ENCODE data around the gene GATAD2B.
A peak's percentile ranks its signal among the peaks of the same experiment; 100 is the strongest.
"Not testable (repeated sequence)": the region's sequence is repeated elsewhere in the genome, so short reads cannot be mapped to it uniquely, and the experiment has no call there.

GATAD2B gene

DNA sequence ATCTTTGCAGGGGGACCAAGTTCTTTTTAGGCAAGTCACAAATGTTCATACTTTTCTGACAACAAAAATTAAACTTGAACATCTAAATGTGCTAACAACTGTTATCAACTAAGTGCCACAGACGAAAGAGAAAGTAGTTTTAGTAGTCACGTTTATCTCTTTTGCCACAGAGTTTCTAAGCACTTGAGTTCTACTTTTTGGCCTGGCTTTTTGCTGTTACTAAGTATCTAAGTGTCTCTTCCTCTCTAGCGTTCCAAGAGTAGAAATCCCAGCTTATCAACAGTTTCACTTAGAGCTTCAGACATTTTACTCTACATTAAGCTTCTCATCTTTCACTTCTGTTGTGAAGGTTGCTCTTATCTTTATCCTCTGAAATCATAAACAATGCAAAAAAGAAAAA is 34.2 kb downstream of the GATAD2B start:
- no peak for DNase-seq (ENCODE audit: low spot score)

- no peak for DNase-seq (ENCODE audit: low spot score)
Observed at GRCh38 chr1:153886127-153886526, 36.6 kb downstream of the GATAD2B start.

GRCh38 chr1:153883223-153883622 is 39.5 kb downstream of the GATAD2B start:
- DNase-seq (ENCODE audit: low spot score): no peak

DNA sequence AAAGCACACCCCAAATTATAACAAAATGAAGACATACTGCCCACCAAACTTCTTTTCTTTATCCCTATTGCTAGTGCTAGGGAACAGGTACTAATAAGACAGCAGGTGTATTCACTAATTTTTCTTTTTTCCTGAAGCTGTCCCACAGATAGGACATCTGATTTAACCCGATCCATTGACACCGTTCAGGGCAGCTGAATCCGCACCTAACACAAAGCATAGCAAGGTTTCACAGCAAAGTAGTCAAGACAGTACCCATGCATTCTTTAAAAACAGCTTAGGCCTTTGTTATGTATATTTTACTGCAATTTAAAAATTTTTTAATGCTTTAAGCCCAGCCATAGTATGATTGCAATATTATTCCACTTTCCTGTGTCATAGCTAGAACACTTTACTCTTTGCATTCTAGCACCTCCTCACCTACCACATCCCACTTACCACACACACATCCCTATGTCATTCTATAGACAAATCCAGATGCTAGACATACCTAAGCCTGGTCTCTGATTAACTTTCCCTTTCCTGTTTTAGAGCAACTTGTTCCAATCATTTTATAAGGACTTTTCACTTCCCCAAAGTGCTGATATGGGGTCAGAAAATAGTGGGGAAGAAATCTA is 40.4 kb downstream of the GATAD2B start:
- no peak for DNase-seq (ENCODE audit: low spot score)

DNA sequence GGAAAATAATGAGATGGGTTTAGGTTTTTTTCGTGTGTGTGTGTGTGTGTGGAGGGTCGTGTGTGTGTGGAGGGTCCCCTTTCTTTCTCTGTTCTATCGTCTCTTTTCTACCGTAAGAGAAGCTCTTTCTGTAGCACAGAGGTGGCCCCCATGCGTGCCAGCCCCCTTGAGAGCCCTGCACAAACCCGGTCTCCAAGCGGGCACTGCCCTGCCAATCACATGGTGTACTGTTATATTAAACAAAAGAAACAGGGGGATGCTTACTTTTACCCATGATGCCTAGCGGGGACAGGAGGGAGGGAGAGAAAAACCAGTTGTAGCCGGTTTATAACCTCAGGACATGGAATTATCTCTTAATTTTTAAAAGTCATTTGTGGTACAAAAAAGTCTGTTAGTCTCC is 41.0 kb downstream of the GATAD2B start:
- peak; percentile 76 for DNase-seq (ENCODE audit: low spot score)

DNA sequence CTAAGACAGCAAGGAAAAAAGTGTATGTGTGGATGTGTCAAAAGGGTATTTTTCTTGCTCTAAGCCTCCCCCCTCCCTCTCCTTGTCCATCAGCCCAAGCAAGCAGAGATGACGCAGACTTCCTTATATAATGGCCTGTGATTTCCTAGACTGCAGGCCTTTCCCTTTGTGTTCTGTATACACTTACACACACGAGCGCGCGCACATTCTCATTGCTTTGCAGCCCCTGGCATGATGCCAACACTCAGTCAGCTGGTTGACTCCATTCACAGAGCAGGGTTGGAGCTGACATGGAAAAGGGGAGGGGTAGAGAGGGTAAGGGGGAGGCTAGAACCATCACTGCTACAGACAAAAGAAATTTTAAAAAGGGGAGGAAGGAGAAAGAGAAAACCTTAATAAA is 41.8 kb downstream of the GATAD2B start:
- DNase-seq (ENCODE audit: low spot score): peak; percentile 93

DNA sequence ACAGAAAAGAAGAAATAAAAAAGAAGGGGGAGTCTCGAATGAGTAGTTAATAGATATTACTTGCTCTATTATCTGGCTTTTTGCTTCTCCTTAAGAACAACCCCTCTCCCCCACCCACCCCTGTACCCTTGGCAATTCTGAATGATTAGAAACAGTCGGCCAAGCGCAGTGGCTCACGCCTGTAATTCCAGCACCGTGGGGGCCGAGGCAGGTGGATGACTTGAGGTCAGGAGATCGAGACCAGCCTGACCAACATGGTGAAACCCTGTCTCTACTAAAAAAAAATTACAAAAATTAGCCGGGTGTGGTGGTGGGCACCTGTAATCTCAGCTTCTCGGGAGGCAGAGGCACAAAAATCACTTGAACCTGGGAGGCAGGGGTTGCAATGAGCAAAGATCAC is 42.7 kb downstream of the GATAD2B start:
- DNase-seq (ENCODE audit: low spot score): no peak

GRCh38 chr1:153877112-153877511 is 45.7 kb downstream of the GATAD2B start:
- DNase-seq (ENCODE audit: low spot score): no peak

DNA sequence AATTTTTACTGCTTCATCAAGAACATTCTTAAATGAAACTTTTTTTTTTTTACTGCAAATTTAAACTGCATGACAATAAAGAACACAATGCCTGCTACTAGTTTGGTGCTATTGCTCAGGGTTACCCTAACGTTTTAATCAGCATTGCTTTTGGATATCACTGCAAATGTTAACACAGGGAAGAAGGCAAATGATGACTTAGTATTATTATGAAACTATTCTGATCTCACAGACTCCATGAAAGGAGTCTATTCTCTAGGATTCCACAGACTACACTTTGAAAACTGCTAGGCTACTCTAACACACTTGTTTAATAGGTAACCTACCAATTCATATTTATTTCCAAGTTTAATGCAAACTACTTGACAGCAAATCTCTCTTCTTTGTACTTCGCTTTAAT is 49.8 kb downstream of the GATAD2B start:
- DNase-seq (ENCODE audit: low spot score): peak; percentile 45

DNA sequence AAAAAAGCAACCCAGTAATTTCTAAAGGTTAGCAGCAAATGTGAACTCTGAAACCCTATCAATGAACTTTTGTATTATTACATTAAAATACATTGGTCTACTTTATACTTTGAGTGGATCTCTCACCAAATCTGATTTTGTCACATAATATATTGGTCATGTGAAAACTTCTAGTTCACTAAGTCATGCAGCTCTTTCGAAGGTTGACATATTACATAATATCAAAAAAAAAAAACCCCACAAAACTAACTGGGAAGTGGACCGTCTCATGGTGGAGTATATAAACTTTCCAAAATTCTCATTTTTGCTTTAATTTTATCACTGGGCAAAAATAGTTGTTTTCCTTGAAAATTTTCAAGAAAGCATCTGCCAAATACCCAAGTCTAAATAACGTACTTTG is 50.4 kb downstream of the GATAD2B start:
- DNase-seq (ENCODE audit: low spot score): no peak

- DNase-seq (ENCODE audit: low spot score): no peak
Observed at GRCh38 chr1:153869486-153869885, 53.3 kb downstream of the GATAD2B start.

GRCh38 chr1:153866045-153866850 is 56.5 kb downstream of the GATAD2B start:
- no peak for DNase-seq (ENCODE audit: low spot score)

GRCh38 chr1:153860285-153860684 is 62.5 kb downstream of the GATAD2B start:
- DNase-seq (ENCODE audit: low spot score): no peak

DNA sequence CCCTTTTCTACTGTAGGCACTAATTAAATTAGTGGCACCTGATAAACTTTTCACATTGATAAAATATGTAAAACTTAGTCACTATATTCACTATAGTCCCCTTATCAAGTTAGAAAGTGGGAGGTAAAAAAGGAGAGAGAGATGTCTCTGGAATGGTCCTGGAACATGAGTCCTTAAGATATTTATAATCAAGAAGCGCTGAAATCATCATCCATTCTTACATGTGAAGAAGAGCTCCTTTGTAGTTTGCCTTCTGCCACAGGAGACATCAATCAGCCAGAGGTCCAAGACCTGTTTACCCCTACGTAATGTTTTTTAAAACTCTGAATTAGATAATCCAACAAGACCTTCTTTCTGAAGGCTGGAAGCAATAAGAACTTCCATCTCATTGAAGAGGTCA is 65.3 kb downstream of the GATAD2B start:
- DNase-seq (ENCODE audit: low spot score): no peak

DNA sequence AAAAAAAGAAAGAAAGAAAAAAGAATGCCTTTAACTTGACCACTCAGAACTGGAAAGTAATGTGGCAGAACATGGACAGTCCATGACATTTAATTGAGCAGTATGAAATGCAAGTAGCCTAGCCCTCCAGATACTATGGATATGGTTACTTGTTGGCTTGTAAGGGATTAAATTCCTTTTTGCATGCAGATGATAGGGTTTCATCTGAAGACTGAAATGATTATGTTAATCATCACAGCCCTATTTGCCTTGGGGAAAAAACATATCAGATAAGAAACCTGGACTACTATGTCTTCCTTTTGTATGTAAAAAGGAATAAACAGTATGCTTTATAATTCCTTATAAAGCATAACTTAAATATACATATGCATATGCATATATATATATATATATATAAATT is 66.0 kb downstream of the GATAD2B start:
- DNase-seq (ENCODE audit: low spot score): no peak

DNA sequence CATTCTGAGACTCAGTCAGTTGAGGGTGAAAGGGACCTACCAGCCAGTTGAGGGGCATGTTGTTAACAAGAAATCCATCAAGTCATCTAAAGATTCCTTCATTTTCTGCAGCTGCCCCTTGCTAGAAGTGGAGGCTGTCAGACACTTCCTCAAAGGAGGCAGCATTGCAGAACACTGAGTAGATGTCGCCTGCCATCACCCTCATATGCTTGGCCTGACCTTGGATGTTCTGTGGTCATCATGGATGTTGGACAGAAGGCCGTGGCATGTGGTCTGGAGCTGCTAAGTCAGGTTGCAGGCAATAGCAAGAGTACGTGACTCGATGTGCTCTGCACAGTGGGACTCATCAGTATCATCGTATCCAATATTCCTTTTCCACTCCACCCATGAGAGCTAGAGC is 70.6 kb downstream of the GATAD2B start:
- no peak for DNase-seq (ENCODE audit: low spot score)

- DNase-seq (ENCODE audit: low spot score): no peak
Observed at GRCh38 chr1:153849487-153850185, 73.1 kb downstream of the GATAD2B start.

DNA sequence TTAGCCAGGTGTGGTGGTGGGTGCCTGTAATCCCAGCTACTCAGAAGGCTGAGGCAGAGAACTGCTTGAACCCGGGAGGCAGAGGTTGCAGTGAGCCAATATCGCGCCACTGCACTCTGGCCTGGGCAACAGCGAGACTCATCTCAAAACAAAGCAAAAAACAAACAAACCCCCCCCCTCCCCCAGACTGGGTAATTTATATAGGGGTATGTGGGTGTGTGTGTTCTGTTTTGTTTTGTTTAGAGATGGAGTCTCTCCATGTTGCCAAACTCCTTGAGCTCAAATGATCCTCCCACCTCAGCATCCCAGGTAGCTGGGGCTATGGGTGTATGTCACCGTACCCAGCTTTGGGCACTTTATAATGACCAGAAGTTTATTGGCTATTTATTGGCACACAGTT is 74.0 kb downstream of the GATAD2B start:
- no peak for DNase-seq (ENCODE audit: low spot score)

DNA sequence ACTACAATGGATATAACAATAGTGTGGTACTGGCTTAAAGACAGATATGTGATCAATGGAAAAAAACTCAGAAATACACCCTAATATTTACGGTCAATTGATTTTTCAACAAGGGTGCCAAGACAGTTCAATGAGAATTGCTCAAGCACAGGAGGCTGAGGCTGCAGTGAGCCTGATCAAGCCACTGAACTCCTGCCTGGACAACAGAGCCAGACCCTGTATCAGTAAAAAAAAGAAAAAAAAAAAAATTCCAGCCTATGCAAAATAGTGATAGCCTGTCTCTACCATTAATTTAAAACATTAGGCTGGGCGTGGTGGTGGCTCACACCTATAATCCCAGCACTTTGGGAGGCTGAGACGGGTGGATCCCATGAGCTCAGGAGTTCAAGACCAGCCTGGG is 77.6 kb downstream of the GATAD2B start:
- DNase-seq (ENCODE audit: low spot score): no peak

DNA sequence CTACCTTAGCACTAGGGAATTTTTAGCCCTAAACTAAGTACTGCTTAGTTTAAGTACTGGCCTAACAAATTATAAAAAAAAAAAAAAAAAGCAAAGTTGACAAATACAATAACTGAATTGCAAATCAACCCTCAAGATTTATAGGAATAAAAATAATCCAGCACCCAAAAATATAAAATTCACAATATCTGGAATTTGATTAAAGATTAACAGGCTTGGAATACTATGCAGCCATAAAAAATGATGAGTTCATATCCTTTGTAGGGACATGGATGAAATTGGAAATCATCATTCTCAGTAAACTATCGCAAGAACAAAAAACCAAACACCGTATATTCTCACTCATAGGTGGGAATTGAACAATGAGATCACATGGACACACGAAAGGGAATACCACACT is 78.4 kb downstream of the GATAD2B start:
- DNase-seq (ENCODE audit: low spot score): not testable (repeated sequence)

DNA sequence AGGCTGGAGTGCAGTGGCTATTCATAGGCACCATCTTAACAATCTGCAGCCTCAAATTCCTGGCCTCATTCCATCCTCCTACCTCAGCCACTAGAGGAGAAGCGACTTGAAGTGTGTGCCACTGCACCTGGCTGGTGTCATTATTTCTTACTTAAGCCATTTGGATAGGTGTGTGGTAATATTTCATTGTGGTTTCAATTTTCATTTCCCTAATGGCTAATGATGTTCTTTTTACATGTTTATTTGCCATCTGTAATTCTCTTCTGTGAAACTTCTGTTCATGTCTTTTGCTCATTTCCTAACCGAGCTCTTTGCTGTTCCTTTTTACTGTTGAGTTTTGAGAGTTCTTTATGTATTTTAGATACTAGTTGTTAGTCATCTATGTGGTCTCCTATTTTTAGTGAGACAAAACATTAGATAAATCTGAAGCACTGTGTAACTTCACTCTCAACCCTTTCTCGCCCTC is 80.7 kb downstream of the GATAD2B start:
- no peak for DNase-seq (ENCODE audit: low spot score)

DNA sequence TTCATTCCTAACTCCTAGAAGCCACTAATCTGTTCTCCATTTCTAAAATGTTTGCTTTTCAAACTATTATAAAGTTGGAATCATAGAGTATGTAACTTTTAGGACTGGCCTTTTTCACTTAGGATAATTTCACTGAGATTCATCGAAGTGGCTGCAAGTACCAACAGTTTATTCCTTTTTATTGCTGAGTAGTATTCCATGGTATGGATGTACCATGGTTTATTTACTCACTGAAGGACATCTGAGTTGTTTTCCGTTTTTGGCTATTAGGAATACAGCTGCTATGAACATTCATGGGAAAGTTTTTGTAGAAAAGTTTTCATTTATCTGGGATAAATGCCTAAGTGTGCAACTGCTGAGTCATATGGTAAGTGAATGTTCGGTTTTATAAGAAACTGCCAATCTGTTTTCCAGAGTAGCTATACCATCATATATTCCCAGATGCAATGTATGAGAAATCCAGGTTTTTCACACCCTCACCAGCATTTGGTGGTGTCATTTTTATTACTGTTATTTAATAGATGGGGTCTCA is 81.2 kb downstream of the GATAD2B start:
- DNase-seq (ENCODE audit: low spot score): no peak

DNA sequence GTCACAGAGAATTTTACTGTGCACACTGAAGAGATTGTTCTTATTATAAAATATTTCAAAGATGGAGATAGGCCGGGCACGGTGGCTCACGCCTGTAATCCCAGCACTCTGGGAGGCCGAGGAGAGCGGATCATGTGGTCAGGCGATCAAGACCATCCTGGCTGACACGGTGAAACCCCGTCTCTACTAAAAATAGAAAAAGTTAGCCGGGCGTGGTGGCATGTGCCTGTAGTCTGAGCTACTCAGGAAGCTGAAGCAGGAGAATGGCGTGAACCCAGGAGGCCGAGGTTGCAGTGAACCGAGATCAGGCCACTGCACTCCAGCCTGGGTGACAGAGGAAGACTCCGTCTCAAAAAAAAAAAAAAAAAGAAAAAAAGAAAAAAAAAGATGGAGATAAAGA is 82.0 kb downstream of the GATAD2B start:
- DNase-seq (ENCODE audit: low spot score): not testable (repeated sequence)

All from COLO829 (cell line).